ENCODE data around the gene FLRT1. TPM values are rescaled to one million over a fixed set of nuclear protein-coding genes. Genes with fewer than 3 reads are reported as not detected.

The FLRT1 gene
- total and polyA plus RNA-seq, 9 donors = 0.13 to 1.2 (median 0.38) TPM

GRCh38 chr11:64081745-64082442, 46.2 kb downstream of the FLRT1 start:
- TF ChIP-seq CTCF (IDR thresholded peaks at IDR 0.05) (no peak), POLR2A (IDR thresholded peaks at IDR 0.05) (no peak), EP300 (IDR thresholded peaks at IDR 0.05) (no peak)
- intact Hi-C loops (cut with DNase I) = no loop called here
- Histone ChIP-seq H3K36me3 (no peaks in the 10 kb centered on the region), H3K27ac (no peak overlapping the region), H3K4me1 (ENCODE audit: insufficient read depth) (peaks cover 6% of the 10 kb centered on the region), H3K9me3 (no peaks in the 10 kb centered on the region), H3K4me3 (no peak overlapping the region), H3K27me3 (no peaks in the 10 kb centered on the region)
- 87 to 91% (median 87%) methylated on average over 27 of the region's 27 CpGs for WGBS, 3 donors
- no peak for DNase-seq

- DNase-seq = no peak
- TF ChIP-seq POLR2A (IDR thresholded peaks at IDR 0.05) = no peak
- no peak for TF ChIP-seq CTCF (IDR thresholded peaks at IDR 0.05)
- no peak for TF ChIP-seq EP300 (IDR thresholded peaks at IDR 0.05)
- no peak overlapping the region for H3K27ac ChIP-seq
- intact Hi-C loops (cut with DNase I) = no loop called here
- H3K27me3 ChIP-seq = no peaks in the 10 kb centered on the region
- H3K36me3 ChIP-seq = no peaks in the 10 kb centered on the region
- peaks cover 6% of the 10 kb centered on the region for H3K4me1 ChIP-seq (ENCODE audit: insufficient read depth)
- WGBS, 3 donors = 84 to 91% (median 90%) methylated on average over 28 of the region's 28 CpGs
- H3K4me3 ChIP-seq = no peak overlapping the region
- no peaks in the 10 kb centered on the region for H3K9me3 ChIP-seq
These were observed 47.8 kb downstream of the FLRT1 start for GRCh38 chr11:64083398-64084080.

- intact Hi-C loops (cut with DNase I) = no loop called here
- no peak for DNase-seq
- Histone ChIP-seq H3K36me3 (no peaks in the 10 kb centered on the region), H3K27ac (no peak overlapping the region), H3K4me3 (no peak overlapping the region), H3K9me3 (no peaks in the 10 kb centered on the region), H3K27me3 (no peaks in the 10 kb centered on the region), H3K4me1 (ENCODE audit: insufficient read depth) (peaks cover 6% of the 10 kb centered on the region)
- 84 to 88% (median 86%) methylated on average over 26 of the region's 26 CpGs for WGBS, 3 donors
- TF ChIP-seq EP300 (IDR thresholded peaks at IDR 0.05) = no peak
- TF ChIP-seq POLR2A (IDR thresholded peaks at IDR 0.05) = no peak
- no peak for TF ChIP-seq CTCF (IDR thresholded peaks at IDR 0.05)
These were observed 48.6 kb downstream of the FLRT1 start for GRCh38 chr11:64084146-64084950.

GRCh38 chr11:64084951-64085710, 49.4 kb downstream of the FLRT1 start:
- Histone ChIP-seq H3K4me1 (ENCODE audit: insufficient read depth) (peaks cover 6% of the 10 kb centered on the region), H3K27ac (no peak overlapping the region)
- WGBS, 3 donors = 83 to 92% (median 90%) methylated on average over 27 of the region's 27 CpGs

More at GRCh38 chr11:64084951-64085710, 49.4 kb downstream of the FLRT1 start:
- Histone ChIP-seq H3K36me3 (no peaks in the 10 kb centered on the region), H3K27me3 (no peaks in the 10 kb centered on the region), H3K4me3 (no peak overlapping the region), H3K9me3 (no peaks in the 10 kb centered on the region)
- intact Hi-C loops (cut with DNase I) = no loop called here
- TF ChIP-seq POLR2A (IDR thresholded peaks at IDR 0.05) (no peak), EP300 (IDR thresholded peaks at IDR 0.05) (no peak)
- DNase-seq = no peak

Other genes starting within 250 kb of the FLRT1 start
- 10 to 100 TPM; 10.2 to 22.7 (median 19.5) TPM for gene SPINDOC, start 222.5 kb upstream of the FLRT1 start, total RNA-seq
- gene SPINDOC, start 222.5 kb upstream of the FLRT1 start, polyA plus RNA-seq = 10 to 100 TPM in 1 of 2 donors, 1 to 10 TPM in 1; 5.4 to 15.8 TPM
- 10 to 100 TPM; 13.5 to 27.8 (median 25.8) TPM for gene MARK2, start 196.8 kb upstream of the FLRT1 start, total RNA-seq
- gene MARK2, start 196.8 kb upstream of the FLRT1 start, polyA plus RNA-seq = 10 to 100 TPM; 12.3 to 27.0 TPM
- gene RCOR2, start 118.8 kb upstream of the FLRT1 start, total RNA-seq = 1 to 10 TPM in 5 of 7 donors, under 1 TPM in 2; 0.12 to 7.9 (median 5.4) TPM
- gene RCOR2, start 118.8 kb upstream of the FLRT1 start, polyA plus RNA-seq = under 1 TPM; 0.60 to 0.94 TPM
- 10 to 100 TPM in 6 of 7 donors, 1 to 10 TPM in 1; 4.5 to 15.9 (median 13.4) TPM for gene NAA40, start 96.9 kb upstream of the FLRT1 start, total RNA-seq
- gene NAA40, start 96.9 kb upstream of the FLRT1 start, polyA plus RNA-seq = 1 to 10 TPM; 7.0 to 7.6 TPM
- gene COX8A, start 61.3 kb upstream of the FLRT1 start, total RNA-seq = 100 to 1,000 TPM; 197 to 339 (median 222) TPM
- 100 to 1,000 TPM in 1 of 2 donors, 10 to 100 TPM in 1; 64.8 to 438 TPM for gene COX8A, start 61.3 kb upstream of the FLRT1 start, polyA plus RNA-seq
- 10 to 100 TPM; 49.4 to 66.7 (median 50.7) TPM for gene OTUB1, start 49.5 kb upstream of the FLRT1 start, total RNA-seq
- gene OTUB1, start 49.5 kb upstream of the FLRT1 start, polyA plus RNA-seq = 10 to 100 TPM; 34.7 to 55.1 TPM
- gene MACROD1, start 130.2 kb downstream of the FLRT1 start, total RNA-seq = 10 to 100 TPM; 24.9 to 50.2 (median 34.2) TPM
- gene MACROD1, start 130.2 kb downstream of the FLRT1 start, polyA plus RNA-seq = 10 to 100 TPM; 21.1 to 24.1 TPM
- gene STIP1, start 150.2 kb downstream of the FLRT1 start, total RNA-seq = 100 to 1,000 TPM in 4 of 7 donors, 10 to 100 TPM in 3; 56.8 to 178 (median 111) TPM
- gene STIP1, start 150.2 kb downstream of the FLRT1 start, polyA plus RNA-seq = 100 to 1,000 TPM in 1 of 2 donors, 10 to 100 TPM in 1; 48.4 to 238 TPM
- 10 to 100 TPM in 2 of 7 donors, 1 to 10 TPM in 5; 3.7 to 19.7 (median 7.5) TPM for gene FERMT3, start 170.8 kb downstream of the FLRT1 start, total RNA-seq
- 1 to 10 TPM; 2.2 to 6.4 TPM for gene FERMT3, start 170.8 kb downstream of the FLRT1 start, polyA plus RNA-seq
- gene TRPT1, start 190.3 kb downstream of the FLRT1 start, total RNA-seq = 10 to 100 TPM; 23.4 to 41.4 (median 32.6) TPM
- gene TRPT1, start 190.3 kb downstream of the FLRT1 start, polyA plus RNA-seq = 10 to 100 TPM; 16.6 to 37.4 TPM
- gene NUDT22, start 190.3 kb downstream of the FLRT1 start, total RNA-seq = 10 to 100 TPM; 31.8 to 52.7 (median 42.2) TPM
- 10 to 100 TPM in 1 of 2 donors, 1 to 10 TPM in 1; 4.8 to 32.3 TPM for gene NUDT22, start 190.3 kb downstream of the FLRT1 start, polyA plus RNA-seq
- gene DNAJC4, start 194.6 kb downstream of the FLRT1 start, total RNA-seq = 10 to 100 TPM; 25.0 to 62.2 (median 43.1) TPM
- gene DNAJC4, start 194.6 kb downstream of the FLRT1 start, polyA plus RNA-seq = 10 to 100 TPM; 28.8 to 69.1 TPM
- gene VEGFB, start 198.7 kb downstream of the FLRT1 start, total RNA-seq = 100 to 1,000 TPM in 5 of 7 donors, 10 to 100 TPM in 2; 27.4 to 164 (median 125) TPM
- 100 to 1,000 TPM in 1 of 2 donors, 10 to 100 TPM in 1; 81.9 to 124 TPM for gene VEGFB, start 198.7 kb downstream of the FLRT1 start, polyA plus RNA-seq
- gene FKBP2, start 205.2 kb downstream of the FLRT1 start, total RNA-seq = 10 to 100 TPM; 41.4 to 88.0 (median 49.5) TPM
- gene FKBP2, start 205.2 kb downstream of the FLRT1 start, polyA plus RNA-seq = 100 to 1,000 TPM in 1 of 2 donors, 10 to 100 TPM in 1; 25.1 to 132 TPM
- 10 to 100 TPM; 27.8 to 71.3 (median 60.3) TPM for gene PPP1R14B, start 211.0 kb downstream of the FLRT1 start, total RNA-seq
- gene PPP1R14B, start 211.0 kb downstream of the FLRT1 start, polyA plus RNA-seq = 10 to 100 TPM; 15.1 to 36.0 TPM
- 10 to 100 TPM; 13.5 to 44.8 (median 29.9) TPM for gene PLCB3, start 215.6 kb downstream of the FLRT1 start, total RNA-seq
- gene PLCB3, start 215.6 kb downstream of the FLRT1 start, polyA plus RNA-seq = 10 to 100 TPM in 1 of 2 donors, 1 to 10 TPM in 1; 5.3 to 16.9 TPM
- gene BAD, start 248.7 kb downstream of the FLRT1 start, total RNA-seq = 100 to 1,000 TPM in 1 of 7 donors, 10 to 100 TPM in 6; 54.8 to 125 (median 63.6) TPM
- 10 to 100 TPM in 1 of 2 donors, 1 to 10 TPM in 1; 3.4 to 81.9 TPM for gene BAD, start 248.7 kb downstream of the FLRT1 start, polyA plus RNA-seq
- gene GPR137, start 249.9 kb downstream of the FLRT1 start, total RNA-seq = 10 to 100 TPM in 6 of 7 donors, 1 to 10 TPM in 1; 9.1 to 30.9 (median 23.8) TPM
- 10 to 100 TPM in 1 of 2 donors, 1 to 10 TPM in 1; 3.1 to 23.2 TPM for gene GPR137, start 249.9 kb downstream of the FLRT1 start, polyA plus RNA-seq

Measured in ovary (tissue), 9 donors.